Stimulated activated CD8-positive, alpha-beta memory T cell treated with anti-CD3 and anti-CD28 coated beads, Interleukin-15, amount 100 ng/mL, for 4 hours (primary cell): Measurements from ENCODE around the gene CHERP.
"Not testable (repeated sequence)": the region's sequence is repeated elsewhere in the genome, so short reads cannot be mapped to it uniquely, and the experiment has no call there.

Experiments used
- DNase-seq, 2 donors: peaks; one replicate each; pipeline ENCODE4 v3.0.0-alpha.2; 2020; ENCODE audit warnings: low read depth in 2 of 2

The CHERP gene

GRCh38 chr19:16476401-16476800 is 65.8 kb downstream of the CHERP start:
- no peak for DNase-seq

- no peak for DNase-seq
Observed at GRCh38 chr19:16473875-16474392, 68.3 kb downstream of the CHERP start.

- DNase-seq = no peak
Observed at GRCh38 chr19:16472992-16473391, 69.2 kb downstream of the CHERP start.

GRCh38 chr19:16472559-16472899 is 69.7 kb downstream of the CHERP start:
- not testable (repeated sequence) for DNase-seq

- DNase-seq = no peak
Observed at GRCh38 chr19:16470911-16471811, 71.1 kb downstream of the CHERP start.

- DNase-seq = no peak
Observed at GRCh38 chr19:16470541-16470910, 71.7 kb downstream of the CHERP start.
